Measurements from ENCODE around the gene NAALADL2.
"Not testable (repeated sequence)": the region's sequence is repeated elsewhere in the genome, so short reads cannot be mapped to it uniquely, and the experiment has no call there.

Gene NAALADL2

DNA sequence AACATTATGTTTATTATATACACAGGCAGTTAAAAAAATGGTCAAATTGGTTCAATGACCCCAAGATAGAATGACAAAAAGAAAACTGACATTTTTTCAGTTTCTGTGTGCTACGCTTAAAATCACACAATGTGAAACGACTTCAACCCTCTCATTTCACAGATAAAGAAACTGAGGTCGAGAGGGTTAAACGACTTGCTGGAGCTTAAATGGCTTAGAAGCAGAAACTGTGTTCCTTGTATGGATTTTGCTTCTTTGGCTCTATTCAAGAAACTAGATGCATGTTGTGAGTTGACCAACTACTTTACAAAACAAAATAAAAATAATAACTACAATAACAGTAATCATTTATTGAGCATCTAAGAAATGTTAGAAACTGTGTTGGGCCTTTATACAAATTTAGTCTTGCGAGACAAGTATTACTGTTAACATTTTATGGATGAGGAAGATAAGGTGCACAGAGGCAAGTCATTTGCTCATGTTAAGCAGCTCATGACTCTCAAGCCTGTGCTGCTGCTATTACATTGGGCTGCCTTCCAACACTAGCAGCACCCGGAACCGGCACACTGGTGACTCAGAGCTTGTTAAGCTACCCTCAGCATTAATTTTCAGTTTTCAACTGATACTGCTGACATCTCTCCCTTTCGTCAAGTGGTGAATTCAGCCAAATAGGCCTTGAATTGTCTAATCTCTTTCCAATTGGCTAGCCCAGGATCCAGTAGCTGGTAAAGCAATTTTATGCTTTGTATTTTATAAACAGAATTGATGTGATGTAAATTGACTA, 487.6 kb downstream of the NAALADL2 start:
- in situ Hi-C loops (cut with MboI; ENCODE audit: low sequenced_read_pairs): no loop called here

DNA sequence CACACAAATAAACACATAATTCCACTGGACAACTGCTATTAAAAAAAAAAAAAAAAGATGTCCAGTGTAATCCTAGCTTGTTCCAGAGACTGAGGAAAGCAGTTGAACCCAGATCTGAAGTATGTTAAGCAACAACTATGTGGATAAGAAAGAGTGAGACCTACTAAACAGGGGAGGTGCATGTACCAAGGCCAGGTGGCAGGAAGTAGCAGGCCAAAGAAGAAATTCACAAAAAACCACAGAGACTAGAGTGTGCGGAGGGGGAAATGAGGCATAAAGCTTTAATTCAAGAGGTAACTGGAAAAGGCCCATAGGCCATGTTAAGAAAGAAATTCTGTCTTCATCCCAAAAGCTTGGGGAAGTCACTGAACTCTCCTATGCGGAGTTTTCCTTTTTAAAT, 490.0 kb downstream of the NAALADL2 start:
- in situ Hi-C loops (cut with MboI; ENCODE audit: low sequenced_read_pairs): no loop called here

DNA sequence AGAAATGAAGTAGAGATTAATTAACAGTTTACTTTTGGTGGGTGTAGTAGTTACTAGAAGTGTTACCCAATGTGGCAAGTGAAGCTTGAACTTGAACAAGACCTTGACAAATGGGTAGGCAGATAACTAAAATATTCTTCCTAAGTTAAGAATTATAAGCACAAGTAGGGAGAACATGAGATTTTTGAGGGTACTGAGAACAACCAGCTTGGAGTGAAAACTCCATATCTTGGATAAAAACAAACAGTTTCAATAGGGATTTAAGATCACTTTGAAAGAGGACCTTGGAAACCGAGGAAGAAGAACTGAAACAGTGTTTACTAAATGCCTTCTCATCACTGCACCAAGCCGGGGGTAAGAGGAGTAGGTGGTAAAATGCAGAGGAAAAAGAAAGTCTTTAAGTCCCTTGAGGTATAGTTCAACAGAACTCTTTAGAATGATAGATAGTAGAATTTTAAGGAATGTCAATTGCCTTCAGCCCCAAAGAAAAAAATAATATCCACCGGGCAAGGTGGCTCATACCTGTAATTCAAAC, 496.7 kb downstream of the NAALADL2 start:
- in situ Hi-C loops (cut with MboI; ENCODE audit: low sequenced_read_pairs): no loop called here

DNA sequence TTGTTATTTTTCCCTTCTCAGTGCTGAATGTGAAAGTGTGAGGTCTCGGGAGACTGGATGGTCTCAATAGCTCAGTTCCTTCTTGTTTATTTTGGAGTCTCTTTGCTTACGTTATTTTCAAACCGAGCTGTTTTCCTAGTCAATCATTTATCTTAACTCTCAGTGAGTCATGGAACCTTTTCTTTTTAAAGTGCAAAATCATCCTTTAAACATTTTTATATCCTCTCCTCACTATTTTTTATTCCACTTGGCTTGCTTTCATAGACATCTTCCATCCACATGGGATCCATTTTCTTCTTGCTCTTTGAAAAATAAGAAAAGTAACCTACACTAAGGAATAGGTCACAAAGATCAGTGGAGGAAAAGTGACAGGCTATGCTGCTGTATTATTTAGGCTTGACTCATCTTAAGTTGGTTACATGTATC, 497.8 kb downstream of the NAALADL2 start:
- in situ Hi-C loops (cut with MboI; ENCODE audit: low sequenced_read_pairs): no loop called here

DNA sequence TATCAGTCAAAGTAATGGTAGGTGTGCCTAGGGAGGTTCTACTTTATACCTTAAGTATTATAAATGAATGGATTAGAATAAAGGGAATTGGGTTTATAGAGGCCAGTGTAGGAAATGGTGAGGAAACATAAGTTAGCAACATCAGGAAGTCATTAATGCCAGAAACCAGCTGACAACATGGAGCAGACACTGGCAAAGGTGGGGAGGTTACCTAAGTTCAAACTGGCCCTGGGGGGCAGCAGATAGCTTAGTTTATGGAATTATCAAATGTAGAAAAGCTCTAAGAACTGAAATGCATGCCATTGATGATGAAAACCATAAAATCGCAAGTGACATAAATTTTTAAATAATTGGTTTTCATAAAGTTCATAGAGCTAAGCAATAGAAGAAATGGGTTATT, 498.6 kb downstream of the NAALADL2 start:
- in situ Hi-C loops (cut with MboI; ENCODE audit: low sequenced_read_pairs): no loop called here

DNA sequence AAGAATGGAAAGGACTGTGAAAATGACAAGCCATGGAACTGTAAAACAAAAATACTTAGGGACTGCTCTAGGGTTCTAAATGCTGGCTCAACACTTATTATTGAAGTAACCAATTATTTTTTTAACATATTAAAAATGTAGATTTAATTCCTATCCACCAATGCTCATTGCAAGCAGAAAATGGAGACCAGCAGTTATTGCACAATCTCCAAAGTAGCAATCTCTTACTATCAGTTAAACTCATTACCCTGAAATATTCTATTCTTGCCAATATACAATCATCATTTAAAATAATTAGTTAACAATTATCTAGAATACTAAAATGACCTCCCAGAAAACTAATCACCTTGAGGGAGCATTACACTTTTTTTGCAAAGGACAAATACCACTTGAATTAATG, 499.8 kb downstream of the NAALADL2 start:
- in situ Hi-C loops (cut with MboI; ENCODE audit: low sequenced_read_pairs): no loop called here

DNA sequence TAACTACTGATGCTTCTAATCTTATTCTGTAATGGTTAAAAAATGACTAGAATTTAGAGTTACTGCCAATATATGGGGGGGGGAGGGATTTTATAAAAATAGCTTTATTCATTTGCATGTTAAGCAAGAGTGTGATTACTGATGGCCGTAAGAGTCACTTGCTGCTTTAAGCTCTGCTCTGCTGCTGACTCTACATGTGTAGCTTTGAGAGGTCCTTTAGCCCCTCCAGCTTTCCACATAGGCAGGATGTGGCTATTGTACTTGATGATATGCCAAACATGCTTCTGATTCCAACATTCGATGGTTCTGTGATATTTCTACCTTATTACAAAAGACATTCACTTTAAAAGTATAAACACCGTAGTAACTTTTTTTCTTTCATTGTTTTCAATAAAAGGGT, 511.3 kb downstream of the NAALADL2 start:
- in situ Hi-C loops (cut with MboI; ENCODE audit: low sequenced_read_pairs): not testable (repeated sequence)

DNA sequence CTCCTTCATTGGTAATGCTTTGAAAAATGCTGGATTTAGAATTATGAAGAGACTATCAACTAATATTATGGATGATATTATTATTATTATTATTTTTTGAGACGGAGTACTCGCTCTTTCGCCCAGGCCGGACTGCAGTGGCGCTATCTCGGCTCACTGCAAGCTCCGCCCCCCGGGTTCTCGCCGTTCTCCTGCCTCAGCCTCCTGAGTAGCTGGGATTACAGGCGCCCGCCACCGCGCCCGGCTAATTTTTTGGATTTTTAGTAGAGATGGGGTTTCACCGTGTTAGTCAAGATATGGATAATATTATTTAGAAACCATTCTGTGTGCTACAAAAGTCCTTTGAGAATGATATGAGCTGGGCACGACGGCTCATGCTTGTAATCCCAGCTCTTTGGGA, 512.1 kb downstream of the NAALADL2 start:
- in situ Hi-C loops (cut with MboI; ENCODE audit: low sequenced_read_pairs): not testable (repeated sequence)

DNA sequence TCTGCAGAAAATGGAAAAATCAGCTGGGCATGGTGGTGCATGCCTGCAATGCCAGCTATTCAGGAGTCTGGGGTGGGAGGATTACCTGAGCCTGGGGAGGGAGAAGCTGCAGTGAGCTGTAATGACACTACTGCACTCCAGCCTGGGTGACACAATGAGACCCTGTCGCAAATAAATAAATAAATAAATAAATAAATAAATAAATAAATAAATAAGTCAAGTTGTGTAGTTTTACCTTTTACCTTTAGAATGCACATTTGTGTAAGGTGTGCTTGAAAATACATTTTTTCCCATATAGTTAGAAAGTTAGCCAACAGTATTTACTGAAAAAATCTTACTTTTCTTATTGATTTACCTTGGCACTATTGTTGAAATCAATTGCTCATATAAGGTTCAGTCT, 515.6 kb downstream of the NAALADL2 start:
- in situ Hi-C loops (cut with MboI; ENCODE audit: low sequenced_read_pairs): no loop called here

DNA sequence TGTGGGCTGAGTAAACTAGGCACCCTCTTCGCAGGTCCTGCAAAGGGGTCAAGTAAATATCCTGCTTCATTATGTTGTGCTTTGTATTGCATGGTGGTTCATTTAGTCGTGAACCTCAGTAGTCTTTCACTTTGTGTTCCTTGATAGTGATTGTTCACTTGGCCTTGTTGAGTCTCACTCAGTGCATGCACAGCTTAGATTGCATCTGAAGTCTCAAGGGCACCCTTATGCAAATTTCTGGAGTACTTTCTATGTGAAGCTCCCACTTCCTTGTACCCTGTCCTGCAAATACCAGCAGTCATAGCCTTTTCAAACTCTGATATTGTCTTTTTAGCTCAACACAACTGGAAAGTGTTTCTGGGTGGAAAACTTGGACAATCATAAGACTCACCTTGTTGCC, 519.2 kb downstream of the NAALADL2 start:
- in situ Hi-C loops (cut with MboI; ENCODE audit: low sequenced_read_pairs): no loop called here

DNA sequence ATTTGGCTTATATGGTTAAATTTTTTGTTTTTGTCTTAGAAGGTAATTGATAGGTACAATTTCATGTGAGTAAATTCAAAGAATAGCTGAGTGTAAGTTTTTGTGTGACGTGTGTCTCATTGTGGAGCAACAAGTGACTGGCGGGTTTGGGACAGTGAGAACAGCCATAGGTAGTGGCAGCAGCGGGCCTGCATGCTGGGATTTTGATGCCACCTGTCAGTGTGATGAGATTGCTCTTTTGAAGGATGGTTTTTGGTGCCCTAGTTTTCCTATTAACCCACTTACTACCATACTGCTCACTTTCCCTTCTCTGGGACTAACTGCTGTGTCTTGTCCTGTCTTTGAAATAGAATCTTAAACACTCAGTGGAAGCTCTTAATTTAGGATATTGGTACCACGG, 522.6 kb downstream of the NAALADL2 start:
- in situ Hi-C loops (cut with MboI; ENCODE audit: low sequenced_read_pairs): no loop called here

DNA sequence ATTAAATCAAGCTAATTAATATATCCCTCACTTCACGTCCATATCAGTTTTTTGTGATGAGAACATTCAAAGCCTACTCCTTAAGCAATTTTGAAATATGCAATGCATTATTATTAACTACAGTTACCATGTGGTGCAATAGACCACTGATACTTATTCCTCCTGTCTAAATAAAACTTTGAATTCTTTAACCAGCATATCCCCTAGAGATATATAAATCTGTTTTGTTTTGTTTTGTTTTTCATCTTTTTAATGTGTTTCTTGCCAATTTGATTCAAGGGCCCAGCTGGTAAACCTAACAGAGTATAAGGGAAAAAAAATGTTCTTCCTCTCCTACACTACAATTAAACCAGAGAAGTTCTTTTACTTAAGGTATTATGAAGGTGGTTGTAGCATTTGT, 524.2 kb downstream of the NAALADL2 start:
- in situ Hi-C loops (cut with MboI; ENCODE audit: low sequenced_read_pairs): no loop called here

DNA sequence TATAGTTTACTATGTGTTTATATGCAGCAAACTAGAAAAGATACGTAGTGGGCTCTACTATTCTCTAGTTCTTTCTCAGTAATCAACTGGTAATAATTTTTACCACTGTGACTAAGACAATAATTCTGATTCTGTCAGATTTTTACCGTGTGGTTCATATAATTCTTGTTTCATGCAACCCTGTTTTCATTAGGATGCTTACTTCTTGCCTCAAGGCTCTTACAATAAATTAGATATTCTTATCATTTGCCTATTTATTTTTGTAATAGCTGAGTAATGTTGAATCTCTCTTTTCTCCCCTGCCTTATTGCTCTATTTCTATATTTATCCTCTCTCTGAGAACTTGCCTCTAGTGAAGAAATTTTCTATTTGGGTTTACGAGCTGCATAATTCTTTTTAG, 524.7 kb downstream of the NAALADL2 start:
- in situ Hi-C loops (cut with MboI; ENCODE audit: low sequenced_read_pairs): no loop called here

DNA sequence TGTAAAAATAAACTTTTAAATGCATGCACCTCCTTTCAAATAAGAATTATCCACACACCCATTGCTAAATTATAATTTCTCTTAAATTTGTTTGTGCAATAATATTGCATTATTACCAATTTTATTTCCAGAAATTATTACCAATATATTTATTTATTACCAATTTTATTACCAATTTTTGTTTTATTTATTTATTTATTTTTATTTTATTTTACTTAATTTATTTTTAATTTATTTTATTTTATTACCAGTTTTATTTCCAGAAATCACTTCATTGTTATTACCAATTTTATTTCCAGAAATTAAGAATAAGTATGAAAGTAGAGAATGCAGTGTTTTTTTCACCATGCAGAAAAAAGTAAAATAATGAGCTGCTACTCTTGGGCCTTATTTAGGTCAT, 525.4 kb downstream of the NAALADL2 start:
- in situ Hi-C loops (cut with MboI; ENCODE audit: low sequenced_read_pairs): no loop called here

DNA sequence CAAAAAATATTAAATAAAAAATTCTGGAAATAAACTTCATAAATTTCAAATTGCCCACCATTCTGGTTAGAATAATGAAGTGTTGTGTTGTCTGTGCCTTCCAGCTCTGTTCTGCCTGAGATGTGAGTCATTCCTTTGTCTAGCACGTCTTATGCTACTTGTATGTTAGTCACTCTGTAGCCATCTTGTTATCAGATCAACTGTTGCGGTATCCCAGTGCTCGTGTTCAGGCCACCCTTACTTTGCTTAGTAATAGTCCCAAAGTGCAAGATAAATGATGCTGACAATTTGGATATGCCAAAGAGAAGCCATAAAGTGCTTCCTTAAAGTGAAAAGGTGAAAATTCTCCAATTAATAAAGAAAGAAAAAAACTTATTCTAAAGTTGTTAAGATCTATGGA, 527.5 kb downstream of the NAALADL2 start:
- in situ Hi-C loops (cut with MboI; ENCODE audit: low sequenced_read_pairs): no loop called here

DNA sequence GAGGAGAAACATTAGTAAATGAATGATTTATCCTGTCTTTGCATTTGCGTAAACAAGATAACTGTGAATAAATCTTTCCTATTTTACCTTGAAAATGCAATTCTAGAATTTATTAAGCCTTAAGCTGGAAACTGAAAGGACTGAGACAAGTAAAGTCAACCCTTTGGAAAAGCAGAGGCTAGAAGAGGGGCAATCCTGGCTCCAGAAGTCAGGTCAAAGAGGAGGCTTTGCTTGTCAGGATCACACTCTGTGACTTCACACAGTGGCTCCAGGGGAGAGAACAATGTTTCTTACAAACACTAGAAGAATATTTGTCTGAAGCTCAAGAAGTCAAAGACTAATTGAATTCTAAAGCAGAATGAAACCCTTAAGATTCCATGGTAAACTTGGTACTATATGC, 530.4 kb downstream of the NAALADL2 start:
- in situ Hi-C loops (cut with MboI; ENCODE audit: low sequenced_read_pairs): no loop called here

DNA sequence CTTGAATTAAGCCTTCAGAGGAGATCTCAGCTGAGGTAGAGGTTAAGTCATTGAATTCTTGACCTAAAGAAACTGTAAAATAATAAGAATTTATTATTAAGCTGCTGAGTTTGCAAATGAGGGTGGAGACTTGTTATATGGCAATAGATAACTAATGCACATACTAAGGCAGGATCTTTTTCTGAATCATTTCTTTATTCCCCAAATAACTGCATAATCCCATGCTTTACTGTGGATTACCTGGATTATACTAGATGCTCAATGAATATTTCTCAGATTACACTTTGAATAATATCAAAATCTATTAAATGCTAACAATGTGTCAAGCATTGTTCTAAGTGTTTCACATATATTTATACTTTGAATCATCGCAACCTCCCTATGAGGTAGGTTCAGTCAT, 532.5 kb downstream of the NAALADL2 start:
- in situ Hi-C loops (cut with MboI; ENCODE audit: low sequenced_read_pairs): no loop called here

DNA sequence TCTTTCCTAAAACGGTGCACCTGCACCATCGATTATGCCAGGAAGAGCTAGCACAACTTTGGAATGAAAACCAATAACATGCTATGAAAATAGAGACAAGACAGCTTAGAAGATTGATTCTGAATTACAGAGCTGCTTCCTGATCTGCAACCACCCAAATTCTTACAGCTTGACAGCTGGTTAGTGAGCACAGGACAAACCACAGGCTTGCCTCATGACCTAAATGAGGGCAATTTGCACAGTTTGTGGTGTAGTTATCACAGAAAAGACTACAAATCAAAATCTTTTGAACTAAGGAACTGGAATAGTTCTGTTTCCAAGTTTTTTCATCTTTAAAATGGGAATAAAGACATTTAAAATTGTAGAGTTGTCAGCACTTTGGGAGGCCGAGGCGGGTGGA, 533.5 kb downstream of the NAALADL2 start:
- in situ Hi-C loops (cut with MboI; ENCODE audit: low sequenced_read_pairs): no loop called here

DNA sequence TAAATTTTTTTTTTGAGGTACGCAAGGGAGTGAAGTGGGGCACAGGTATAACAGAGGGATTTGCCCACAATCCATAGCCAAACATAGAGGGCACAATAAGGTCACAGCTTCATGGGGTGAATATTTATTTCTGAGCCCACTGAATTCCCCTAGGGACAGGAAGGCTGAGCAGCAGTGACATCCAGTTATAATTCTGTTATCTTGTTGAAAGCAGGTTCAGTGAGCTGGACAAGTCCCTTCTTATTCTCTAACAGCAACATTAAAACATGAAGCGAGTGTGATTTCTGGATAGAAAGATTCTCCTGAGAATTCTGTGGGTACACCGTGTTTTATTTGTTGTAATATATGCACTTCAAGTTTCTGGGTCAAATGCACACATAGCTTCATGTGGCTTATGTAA, 538.2 kb downstream of the NAALADL2 start:
- in situ Hi-C loops (cut with MboI; ENCODE audit: low sequenced_read_pairs): no loop called here

DNA sequence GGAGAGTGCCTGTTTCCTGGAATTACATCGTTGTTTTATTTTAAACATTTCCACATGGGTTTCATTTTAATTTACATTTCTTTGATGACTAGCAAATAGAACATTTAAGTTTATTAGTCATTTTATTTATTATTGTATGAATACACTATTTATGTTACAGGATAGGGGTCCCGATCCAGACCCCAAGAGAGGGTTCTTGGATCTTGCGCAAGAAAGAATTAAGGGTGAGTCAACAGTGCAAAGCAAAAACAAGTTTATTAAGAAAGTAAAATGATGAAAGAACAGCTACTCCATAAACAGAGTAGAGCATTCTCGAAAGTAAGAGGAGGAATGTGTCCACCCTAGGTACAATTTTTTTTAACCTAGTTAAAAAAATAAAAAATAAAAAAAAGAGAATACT, 539.5 kb downstream of the NAALADL2 start:
- in situ Hi-C loops (cut with MboI; ENCODE audit: low sequenced_read_pairs): no loop called here

DNA sequence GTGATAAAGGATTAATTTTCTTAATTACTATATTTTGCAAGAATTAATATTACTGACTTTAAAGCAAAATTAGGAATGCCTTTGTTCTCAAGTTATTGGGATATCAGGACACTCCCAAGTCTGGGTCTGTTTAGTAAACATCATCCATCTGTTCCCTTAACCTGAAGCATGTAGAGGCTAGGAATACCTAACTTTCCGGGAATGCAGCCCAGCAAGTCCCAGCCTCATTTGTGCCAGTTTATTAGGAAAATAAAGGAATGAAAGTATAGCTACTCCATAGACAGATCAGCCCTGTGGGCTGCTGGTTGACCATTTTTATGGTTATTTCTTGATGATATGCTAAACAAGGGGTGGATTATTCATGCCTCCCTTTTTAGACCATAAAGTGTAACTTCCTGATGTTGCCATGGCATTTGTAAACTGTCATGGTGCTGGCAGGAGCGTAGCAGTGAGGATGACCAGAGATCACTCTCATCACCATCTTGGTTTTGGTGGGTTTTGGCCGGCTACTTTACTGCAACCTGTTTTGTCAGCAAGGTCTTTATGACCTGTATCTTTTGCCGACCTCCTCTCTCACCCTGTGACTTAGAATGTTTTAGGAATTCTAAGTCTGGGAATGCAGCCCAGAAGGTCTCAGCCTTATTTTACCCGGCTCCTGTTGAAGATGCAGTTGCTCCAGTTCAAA, 540.2 kb downstream of the NAALADL2 start:
- in situ Hi-C loops (cut with MboI; ENCODE audit: low sequenced_read_pairs): no loop called here

DNA sequence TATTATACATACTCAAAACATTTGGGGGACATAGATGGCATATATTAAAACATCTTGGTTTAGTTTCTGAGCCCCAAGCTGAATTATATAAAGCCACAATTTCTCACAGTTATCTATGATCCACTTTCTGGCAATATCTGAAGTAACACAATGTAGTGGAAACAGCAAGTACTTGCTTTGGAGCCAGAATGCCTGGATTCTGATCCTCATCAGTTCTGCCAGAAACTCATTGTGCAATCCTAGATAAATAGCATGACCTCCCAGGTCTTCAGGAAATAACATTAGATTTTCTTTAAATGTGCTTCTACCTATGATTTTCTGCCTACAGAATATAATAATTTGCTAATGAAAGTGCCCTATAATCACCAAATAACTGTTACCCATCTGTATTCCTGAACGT, 544.9 kb downstream of the NAALADL2 start:
- in situ Hi-C loops (cut with MboI; ENCODE audit: low sequenced_read_pairs): no loop called here

All from HL-60/S4 treated with phorbol 12-myristate 13-acetate at 8.2 ng/mL for 4 days and 3 days (cell line).